ENCODE data around the gene HOXB7. TPM values are rescaled to one million over a fixed set of nuclear protein-coding genes. Genes with fewer than 3 reads are reported as not detected.
A peak's percentile ranks its signal among the peaks of the same experiment; 100 is the strongest.

Gene HOXB7
- total and polyA plus RNA-seq, 2 of the 13 experiments (the other 11 are each of a cell fraction or from before 2014, with no cell fraction given), result 0.04 TPM; not detected in 1

DNA sequence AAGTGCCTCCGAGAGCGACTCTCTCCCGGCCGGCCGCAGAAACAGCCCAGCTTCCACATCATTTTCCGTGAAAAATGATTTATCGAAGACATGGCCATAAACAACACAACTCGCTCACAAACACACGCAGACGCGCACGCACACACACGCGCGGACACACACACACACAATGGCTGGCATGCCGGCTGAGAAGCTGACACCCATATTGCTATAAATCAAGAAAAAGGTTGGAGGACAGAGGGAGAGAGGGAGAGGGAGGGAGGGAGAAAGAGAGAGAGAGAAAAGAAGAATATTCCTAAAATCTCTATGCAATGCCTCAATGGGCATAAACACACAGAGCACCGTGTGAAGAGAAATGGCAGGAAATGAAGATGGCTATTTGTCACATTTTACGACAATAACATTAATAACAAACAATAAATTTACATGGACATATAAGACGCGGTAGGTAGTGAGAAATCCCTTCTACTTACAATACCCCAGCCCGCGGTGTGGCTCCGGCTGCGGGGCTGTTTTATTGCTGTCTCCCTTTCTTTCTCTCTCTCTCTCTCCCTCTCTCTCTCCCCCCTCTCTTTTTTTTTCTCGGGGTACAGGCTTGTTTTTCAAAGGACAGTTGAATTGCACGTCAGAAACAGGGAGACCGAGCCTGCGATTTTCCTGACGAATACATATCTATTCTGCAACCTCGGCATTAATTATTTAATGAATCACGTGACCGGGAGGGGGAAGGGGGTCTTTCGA lies 42.1 kb downstream of the HOXB7 start (continued):
- TF ChIP-seq MED13 (CRISPR knock-in tag; IDR thresholded peaks at IDR 0.05) (no peak), RAD51 (IDR thresholded peaks at IDR 0.05; ENCODE audit: borderline replicate concordance) (peak; percentile 82), MAFF (IDR thresholded peaks at IDR 0.05; ENCODE audit: low read depth, low read length) (peak; percentile 62)
- TF ChIP-seq, protein P1, sequence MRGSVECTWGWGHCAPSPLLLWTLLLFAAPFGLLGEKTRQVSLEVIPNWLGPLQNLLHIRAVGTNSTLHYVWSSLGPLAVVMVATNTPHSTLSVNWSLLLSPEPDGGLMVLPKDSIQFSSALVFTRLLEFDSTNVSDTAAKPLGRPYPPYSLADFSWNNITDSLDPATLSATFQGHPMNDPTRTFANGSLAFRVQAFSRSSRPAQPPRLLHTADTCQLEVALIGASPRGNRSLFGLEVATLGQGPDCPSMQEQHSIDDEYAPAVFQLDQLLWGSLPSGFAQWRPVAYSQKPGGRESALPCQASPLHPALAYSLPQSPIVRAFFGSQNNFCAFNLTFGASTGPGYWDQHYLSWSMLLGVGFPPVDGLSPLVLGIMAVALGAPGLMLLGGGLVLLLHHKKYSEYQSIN (CRISPR knock-in tag; IDR thresholded peaks at IDR 0.05; ENCODE audit: borderline replicate concordance), result no peak

DNA sequence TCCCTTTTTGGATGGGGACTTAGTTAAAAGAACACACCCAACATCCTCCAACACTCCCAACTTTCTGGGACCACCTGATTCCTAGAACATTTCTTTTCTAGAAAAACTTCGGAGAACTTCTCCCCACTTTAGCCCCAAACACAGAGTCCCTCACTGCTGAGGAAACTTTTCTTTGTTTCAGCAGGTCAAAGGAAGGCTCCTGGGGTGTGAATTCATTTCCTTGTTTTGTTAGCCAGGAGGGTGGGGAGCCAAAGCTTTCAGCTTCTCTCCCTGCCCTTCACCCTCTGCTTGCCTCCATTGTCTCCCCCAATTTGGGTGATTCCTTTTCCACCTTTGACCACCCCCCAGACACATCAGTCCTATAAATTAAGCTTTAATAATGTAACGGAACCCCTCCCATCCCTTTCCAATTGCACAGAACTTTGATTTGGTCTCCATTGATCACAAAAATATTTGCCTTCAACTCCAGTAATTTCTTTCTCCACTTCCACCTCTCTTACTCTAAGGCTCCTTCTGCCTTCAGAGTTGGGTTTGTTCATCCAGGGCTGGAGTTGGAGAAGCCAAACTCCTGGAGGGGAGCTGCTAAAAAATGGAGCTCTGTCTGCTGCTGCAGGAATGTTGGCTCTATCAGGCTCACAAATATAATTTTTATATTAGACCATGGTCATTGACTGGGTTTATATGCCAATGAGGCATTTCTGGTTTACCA lies 43.0 kb downstream of the HOXB7 start:
- no TSS peak for BruUV-seq (replicated peaks)
- Histone ChIP-seq H3K79me2 (ENCODE audit: insufficient read depth, low read length) (no peaks in the 10 kb centered on the region), H3K9ac (ENCODE audit: insufficient read depth, low read depth, low read length) (no peak overlapping the region), H3K27me3 (ENCODE audit: control insufficient read depth in 1 of 2, insufficient read depth in 2 of 2, low read length in 2 of 2) (peaks cover 15 to 95% of the 10 kb centered on the region in 2 experiments; a peak in 4 of 5 replicates), H3K4me1 (ENCODE audit: insufficient read depth, low read length) (no peaks in the 10 kb centered on the region), H2AFZ (ENCODE audit: low read length) (no peak overlapping the region), H3K4me3 (replicated peaks in 1 of 3; ENCODE audit: insufficient read depth in 1 of 3, low read depth in 2 of 3, low read length in 3 of 3) (no peak overlapping the region), H4K20me1 (ENCODE audit: insufficient read depth, low read length) (0 out of 2 replicates have a peak, but pooled peaks cover 4% of the 10 kb centered on the region), H3K36me3 (replicated peaks in 1 of 2; ENCODE audit: control insufficient read depth in 1 of 2, insufficient read depth in 2 of 2, low read length in 2 of 2) (no peaks in the 10 kb centered on the region), H3K4me2 (ENCODE audit: low read depth, low read length) (no peak overlapping the region), H3K27ac (ENCODE audit: extremely low read length, insufficient read depth, low read length) (no peak overlapping the region), H3K9me3 (ENCODE audit: low read length) (no peaks in the 10 kb centered on the region)
- ChIA-PET CTCF (ENCODE audit: low intra/inter-chr PET ratio, low total read pairs) (no interaction called here), POLR2A (no interaction called here)
- ATAC-seq, result no peak
- intact Hi-C loops (cut with micrococcal nuclease; ENCODE audit: unreplicated experiment) (no loop called here), in situ Hi-C loops (cut with HindIII; ENCODE audit: extremely low pct_ligation_motif_present, low pct_unique_long_range_greater_than_20kb) (no loop called here)
- 4% methylated on average over 2 of the region's 2 CpGs for WGBS (ENCODE audit: low lambda C conversion rate)
- no peak for FAIRE-seq
- DNase-seq (ENCODE audit: low spot score), result no peak
- TF ChIP-seq MBD4 (IDR thresholded peaks at IDR 0.05; ENCODE audit: borderline replicate concordance, low read length) (no peak), AGO1 (IDR thresholded peaks at IDR 0.05; ENCODE audit: low read depth, low read length, poor library complexity, severe bottlenecking) (no peak), ZNF234 (CRISPR knock-in tag; conservative IDR thresholded peaks at IDR 0.05) (no peak), FOSL2 (CRISPR knock-in tag; IDR thresholded peaks at IDR 0.05) (no peak), RCOR2 (CRISPR knock-in tag; IDR thresholded peaks at IDR 0.05) (no peak), ZNF484 (CRISPR knock-in tag; IDR thresholded peaks at IDR 0.05; ENCODE audit: borderline replicate concordance, low read depth) (no peak), ZNF264 (CRISPR knock-in tag; IDR thresholded peaks at IDR 0.05) (no peak), ZFP62 (CRISPR knock-in tag; IDR thresholded peaks at IDR 0.05) (no peak)
- TF ChIP-seq, protein P2, sequence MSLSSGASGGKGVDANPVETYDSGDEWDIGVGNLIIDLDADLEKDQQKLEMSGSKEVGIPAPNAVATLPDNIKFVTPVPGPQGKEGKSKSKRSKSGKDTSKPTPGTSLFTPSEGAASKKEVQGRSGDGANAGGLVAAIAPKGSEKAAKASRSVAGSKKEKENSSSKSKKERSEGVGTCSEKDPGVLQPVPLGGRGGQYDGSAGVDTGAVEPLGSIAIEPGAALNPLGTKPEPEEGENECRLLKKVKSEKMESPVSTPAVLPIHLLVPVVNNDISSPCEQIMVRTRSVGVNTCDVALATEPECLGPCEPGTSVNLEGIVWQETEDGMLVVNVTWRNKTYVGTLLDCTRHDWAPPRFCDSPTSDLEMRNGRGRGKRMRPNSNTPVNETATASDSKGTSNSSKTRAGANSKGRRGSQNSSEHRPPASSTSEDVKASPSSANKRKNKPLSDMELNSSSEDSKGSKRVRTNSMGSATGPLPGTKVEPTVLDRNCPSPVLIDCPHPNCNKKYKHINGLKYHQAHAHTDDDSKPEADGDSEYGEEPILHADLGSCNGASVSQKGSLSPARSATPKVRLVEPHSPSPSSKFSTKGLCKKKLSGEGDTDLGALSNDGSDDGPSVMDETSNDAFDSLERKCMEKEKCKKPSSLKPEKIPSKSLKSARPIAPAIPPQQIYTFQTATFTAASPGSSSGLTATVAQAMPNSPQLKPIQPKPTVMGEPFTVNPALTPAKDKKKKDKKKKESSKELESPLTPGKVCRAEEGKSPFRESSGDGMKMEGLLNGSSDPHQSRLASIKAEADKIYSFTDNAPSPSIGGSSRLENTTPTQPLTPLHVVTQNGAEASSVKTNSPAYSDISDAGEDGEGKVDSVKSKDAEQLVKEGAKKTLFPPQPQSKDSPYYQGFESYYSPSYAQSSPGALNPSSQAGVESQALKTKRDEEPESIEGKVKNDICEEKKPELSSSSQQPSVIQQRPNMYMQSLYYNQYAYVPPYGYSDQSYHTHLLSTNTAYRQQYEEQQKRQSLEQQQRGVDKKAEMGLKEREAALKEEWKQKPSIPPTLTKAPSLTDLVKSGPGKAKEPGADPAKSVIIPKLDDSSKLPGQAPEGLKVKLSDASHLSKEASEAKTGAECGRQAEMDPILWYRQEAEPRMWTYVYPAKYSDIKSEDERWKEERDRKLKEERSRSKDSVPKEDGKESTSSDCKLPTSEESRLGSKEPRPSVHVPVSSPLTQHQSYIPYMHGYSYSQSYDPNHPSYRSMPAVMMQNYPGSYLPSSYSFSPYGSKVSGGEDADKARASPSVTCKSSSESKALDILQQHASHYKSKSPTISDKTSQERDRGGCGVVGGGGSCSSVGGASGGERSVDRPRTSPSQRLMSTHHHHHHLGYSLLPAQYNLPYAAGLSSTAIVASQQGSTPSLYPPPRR (CRISPR knock-in tag; IDR thresholded peaks at IDR 0.05; ENCODE audit: borderline replicate concordance), result no peak
- TF ChIP-seq, protein P3, sequence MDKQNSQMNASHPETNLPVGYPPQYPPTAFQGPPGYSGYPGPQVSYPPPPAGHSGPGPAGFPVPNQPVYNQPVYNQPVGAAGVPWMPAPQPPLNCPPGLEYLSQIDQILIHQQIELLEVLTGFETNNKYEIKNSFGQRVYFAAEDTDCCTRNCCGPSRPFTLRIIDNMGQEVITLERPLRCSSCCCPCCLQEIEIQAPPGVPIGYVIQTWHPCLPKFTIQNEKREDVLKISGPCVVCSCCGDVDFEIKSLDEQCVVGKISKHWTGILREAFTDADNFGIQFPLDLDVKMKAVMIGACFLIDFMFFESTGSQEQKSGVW (CRISPR knock-in tag; IDR thresholded peaks at IDR 0.05; ENCODE audit: borderline replicate concordance), result no peak
- TF ChIP-seq, protein P4, sequence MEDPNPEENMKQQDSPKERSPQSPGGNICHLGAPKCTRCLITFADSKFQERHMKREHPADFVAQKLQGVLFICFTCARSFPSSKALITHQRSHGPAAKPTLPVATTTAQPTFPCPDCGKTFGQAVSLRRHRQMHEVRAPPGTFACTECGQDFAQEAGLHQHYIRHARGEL (CRISPR knock-in tag; IDR thresholded peaks at IDR 0.05), result no peak

All from HepG2 (cell line).